ENCODE data around the gene UBAP1L. TPM values are rescaled to one million over a fixed set of nuclear protein-coding genes. Genes with fewer than 3 reads are reported as not detected.
"Not testable (repeated sequence)": the region's sequence is repeated elsewhere in the genome, so short reads cannot be mapped to it uniquely, and the experiment has no call there.

UBAP1L gene
- total RNA-seq, 2 experiments from 2014 or later = 3.0 to 3.3 TPM

DNA sequence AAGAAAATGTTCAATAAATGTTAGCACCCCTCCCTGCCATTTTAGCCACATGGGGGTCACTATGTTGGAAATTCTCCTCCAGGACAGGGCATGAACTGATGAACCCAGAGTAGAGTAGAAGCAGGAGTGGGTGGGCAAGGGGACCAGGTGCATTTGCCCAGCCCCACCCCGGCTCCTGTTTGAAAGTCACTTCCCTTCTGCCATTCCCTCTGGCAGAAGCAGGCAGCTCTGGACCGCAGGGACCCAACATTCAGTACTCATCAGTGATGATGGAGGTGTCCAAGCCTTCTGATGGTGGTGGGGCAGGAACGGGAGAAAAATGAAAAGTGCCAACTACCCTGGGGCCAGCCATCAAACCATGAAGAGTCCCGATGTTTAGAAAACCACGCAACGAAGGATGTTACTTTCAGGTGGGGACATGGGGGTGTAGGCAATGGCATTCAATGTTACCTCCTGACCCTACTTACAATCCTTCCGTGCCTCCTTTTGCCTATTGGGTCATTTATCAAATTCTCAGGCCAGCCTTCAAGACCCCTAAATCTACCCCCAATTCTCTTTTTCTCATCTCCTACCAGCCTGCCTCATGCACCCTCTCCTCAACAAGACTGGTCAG lies 17.2 kb downstream of the UBAP1L start:
- Mint-ChIP-seq H3K27me3 (no peaks in the 10 kb centered on the region), H3K4me3 (no peak overlapping the region), H3K9me3 (no peaks in the 10 kb centered on the region), H3K4me1 (no peaks in the 10 kb centered on the region), H3K27ac (no peak overlapping the region), H3K36me3 (ENCODE audit: low read depth) (peaks cover 12% of the 10 kb centered on the region)
- CTCF ChIA-PET = no interaction called here
- DNase-seq = no peak
- POLR2A ChIA-PET = no interaction called here

DNA sequence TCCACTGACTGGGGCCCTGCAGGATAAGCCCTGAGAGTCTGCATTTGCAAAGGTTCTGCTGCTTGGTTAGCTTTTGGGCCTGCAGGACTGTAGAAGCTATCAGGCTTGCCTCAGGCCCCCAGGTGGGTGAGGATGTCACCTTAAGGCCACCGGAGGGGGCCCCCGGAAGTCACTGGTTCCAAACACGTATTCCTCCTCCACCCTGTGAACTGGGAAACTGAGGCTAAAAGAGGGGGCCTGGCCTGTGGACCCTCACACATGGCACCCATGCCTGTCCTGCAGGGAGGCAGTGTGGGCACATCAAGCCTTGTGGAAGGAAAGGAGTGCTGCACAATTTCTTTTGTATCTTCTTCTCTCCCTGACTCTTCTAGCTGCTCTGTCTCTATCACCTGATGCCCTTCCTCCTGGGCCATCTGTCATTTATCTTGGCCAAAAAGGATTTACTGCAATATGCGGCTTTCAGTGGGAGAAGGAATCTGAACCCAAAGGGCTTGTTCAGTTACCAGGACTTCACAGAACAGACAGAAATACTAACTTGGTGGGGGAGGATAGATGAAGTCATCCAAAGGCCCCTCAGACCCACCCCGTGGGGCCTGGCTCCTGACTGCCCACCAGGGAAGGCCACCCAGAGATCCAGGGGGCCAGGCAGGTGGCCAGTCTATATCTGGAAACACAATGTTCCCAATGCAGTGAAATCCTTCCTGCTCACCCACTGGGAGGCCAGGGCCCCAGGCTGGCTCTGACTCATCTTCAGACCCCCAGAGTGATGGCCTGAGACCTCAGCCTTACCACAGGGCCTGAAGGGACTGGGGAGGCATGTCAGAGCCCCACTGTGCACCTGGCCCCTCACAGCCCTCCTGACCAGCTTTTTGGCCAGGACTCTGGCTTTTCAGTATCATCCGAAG lies 18.3 kb downstream of the UBAP1L start:
- Mint-ChIP-seq H3K9me3 (no peaks in the 10 kb centered on the region), H3K4me1 (no peaks in the 10 kb centered on the region), H3K27ac (no peak overlapping the region), H3K4me3 (no peak overlapping the region), H3K27me3 (no peaks in the 10 kb centered on the region), H3K36me3 (ENCODE audit: low read depth) (peaks cover 12% of the 10 kb centered on the region)
- DNase-seq = no peak
- ChIA-PET POLR2A (no interaction called here), CTCF (no interaction called here)

DNA sequence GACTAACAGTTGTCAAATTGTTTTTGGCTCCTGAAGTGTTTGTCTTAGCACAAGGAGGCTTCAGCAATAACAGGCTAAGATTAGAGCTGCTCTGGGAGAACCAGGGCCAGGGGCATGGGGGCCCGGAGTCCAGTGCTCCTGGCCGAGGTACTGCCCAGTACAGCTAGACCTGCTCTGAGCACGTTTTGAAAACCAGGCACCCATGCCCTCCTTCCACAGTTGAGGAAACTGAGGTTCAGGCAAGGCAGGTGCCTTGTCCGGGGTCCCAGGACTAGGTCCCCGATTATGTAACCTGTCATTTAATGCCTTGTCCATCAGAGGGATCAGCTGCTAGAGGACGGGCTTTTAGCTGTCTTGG lies 19.3 kb downstream of the UBAP1L start:
- ChIA-PET POLR2A (no interaction called here), CTCF (interaction anchor here (0.9 kb wide), 1 partner anchor 18 kb away, joined by 3 read pairs; no protein-coding TSS in a partner anchor)
- Mint-ChIP-seq H3K36me3 (ENCODE audit: low read depth) (peaks cover 6% of the 10 kb centered on the region), H3K4me3 (no peak overlapping the region), H3K27me3 (no peaks in the 10 kb centered on the region), H3K4me1 (no peaks in the 10 kb centered on the region), H3K27ac (no peak overlapping the region), H3K9me3 (no peaks in the 10 kb centered on the region)
- no peak for DNase-seq

DNA sequence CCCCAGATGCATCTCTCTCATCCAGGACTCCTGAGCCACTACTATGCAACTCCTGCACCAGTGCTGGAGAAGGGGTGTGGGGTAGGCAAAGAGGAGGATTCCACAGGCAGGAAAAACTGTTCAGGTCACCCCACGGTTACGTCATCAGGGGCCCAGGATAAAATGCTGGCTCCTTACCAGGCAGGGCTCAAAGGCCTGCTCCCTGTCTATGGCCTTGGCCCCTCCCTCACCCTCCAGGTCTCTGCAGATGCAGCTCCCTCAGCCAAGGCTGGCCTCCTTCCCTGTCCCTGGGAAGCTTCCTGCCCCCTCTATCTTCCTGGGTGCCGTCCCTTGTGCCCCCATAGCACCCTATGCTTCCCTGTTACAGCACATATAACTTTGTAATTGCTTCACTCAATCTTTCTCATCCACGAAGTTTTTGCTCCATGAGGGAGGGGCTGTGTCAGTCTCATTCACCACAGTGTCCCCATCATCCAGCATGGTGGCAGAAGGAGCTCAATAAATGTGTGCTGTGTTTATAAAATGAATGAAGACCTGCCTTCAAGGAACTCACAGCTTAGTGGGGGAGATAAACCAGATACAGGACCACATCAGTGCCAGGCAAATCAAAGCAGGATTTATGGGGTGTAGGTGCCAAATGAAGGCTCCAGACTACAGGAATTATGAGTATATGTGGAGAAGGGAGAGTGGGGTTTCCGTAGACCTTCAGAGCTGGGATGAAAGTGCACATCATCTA lies 19.8 kb downstream of the UBAP1L start:
- CTCF ChIA-PET = interaction anchor here (0.9 kb wide), 1 partner anchor 17 kb away, joined by 3 read pairs; no protein-coding TSS in a partner anchor
- no peaks in the 10 kb centered on the region for H3K4me1 Mint-ChIP-seq
- no peak for DNase-seq
- H3K27ac Mint-ChIP-seq = no peak overlapping the region
- H3K36me3 Mint-ChIP-seq (ENCODE audit: low read depth) = peaks cover 6% of the 10 kb centered on the region
- no peaks in the 10 kb centered on the region for H3K9me3 Mint-ChIP-seq
- POLR2A ChIA-PET = interaction anchor here (1.3 kb wide), 1 partner anchor 209 kb away, joined by 3 read pairs; the partner anchor contains the start of gene RNU5B-1
- no peak overlapping the region for H3K4me3 Mint-ChIP-seq
- H3K27me3 Mint-ChIP-seq = no peaks in the 10 kb centered on the region

DNA sequence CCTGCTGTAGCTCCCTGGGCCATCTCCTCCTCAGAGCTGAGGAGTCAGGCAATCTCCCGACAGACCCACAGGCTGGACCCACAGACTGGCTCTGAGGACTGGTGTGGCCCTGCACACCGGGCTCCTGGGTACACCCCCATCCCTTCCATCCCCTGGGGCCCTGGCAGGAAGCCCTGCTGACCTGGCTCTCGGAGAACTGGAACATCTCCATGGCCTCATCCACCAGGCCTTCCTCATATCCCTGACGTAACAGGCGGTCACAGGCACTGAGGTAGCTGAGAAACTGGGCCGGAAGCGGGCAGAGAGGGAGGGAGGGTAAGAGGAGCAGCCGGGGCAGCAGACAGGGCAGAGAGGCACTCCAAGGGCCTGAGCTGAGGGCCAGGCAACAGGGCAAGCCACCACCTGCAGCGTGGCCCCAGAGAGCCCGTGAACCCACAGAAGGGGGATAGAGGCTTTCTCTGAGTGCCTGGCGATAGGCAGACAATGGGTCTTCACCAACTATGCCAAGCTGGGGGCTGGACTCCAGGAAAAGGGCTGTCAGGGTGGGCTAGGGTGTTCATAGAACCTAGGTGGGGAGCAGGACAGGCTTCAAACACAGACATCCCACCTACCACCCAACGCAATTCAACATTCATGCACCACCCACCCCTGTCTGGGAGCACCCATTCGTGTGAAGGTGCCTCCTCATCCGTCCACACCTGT lies 20.6 kb downstream of the UBAP1L start:
- ChIA-PET POLR2A (interaction anchor here (1.3 kb wide), 1 partner anchor 210 kb away, joined by 3 read pairs; the partner anchor contains the start of gene RNU5B-1), CTCF (no interaction called here)
- DNase-seq = no peak
- Mint-ChIP-seq H3K27ac (no peak overlapping the region), H3K36me3 (ENCODE audit: low read depth) (peaks cover 6% of the 10 kb centered on the region), H3K4me3 (no peak overlapping the region), H3K27me3 (no peaks in the 10 kb centered on the region), H3K4me1 (no peaks in the 10 kb centered on the region), H3K9me3 (no peaks in the 10 kb centered on the region)

DNA sequence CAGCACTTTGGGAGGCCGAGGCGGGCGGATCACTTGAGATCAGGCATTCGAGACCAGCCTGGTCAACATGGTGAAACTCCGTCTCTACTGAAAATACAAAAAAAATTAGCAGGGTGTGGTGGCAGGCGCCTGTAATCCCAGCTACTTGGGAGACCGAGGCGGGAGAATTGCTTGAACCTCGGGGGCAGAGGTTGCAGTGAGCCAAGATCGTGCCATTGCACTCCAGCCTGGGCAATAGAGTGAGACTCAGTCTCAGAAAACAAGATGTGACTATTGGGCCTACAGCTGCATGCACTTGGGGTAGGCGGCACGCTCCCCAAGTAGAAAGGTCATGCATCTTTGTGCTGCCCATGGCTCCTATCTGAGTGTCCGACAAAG lies 21.2 kb downstream of the UBAP1L start:
- H3K4me1 Mint-ChIP-seq; H3K27ac Mint-ChIP-seq; DNase-seq; H3K4me3 Mint-ChIP-seq; H3K9me3 Mint-ChIP-seq; H3K36me3 Mint-ChIP-seq (ENCODE audit: low read depth); H3K27me3 Mint-ChIP-seq: not testable (repeated sequence)
- ChIA-PET POLR2A (interaction anchor here (1.3 kb wide), 1 partner anchor 211 kb away, joined by 3 read pairs; the partner anchor contains the start of gene RNU5B-1), CTCF (interaction anchor here (2.1 kb wide), 1 partner anchor 8 kb away, joined by 7 read pairs; no protein-coding TSS in a partner anchor)

DNA sequence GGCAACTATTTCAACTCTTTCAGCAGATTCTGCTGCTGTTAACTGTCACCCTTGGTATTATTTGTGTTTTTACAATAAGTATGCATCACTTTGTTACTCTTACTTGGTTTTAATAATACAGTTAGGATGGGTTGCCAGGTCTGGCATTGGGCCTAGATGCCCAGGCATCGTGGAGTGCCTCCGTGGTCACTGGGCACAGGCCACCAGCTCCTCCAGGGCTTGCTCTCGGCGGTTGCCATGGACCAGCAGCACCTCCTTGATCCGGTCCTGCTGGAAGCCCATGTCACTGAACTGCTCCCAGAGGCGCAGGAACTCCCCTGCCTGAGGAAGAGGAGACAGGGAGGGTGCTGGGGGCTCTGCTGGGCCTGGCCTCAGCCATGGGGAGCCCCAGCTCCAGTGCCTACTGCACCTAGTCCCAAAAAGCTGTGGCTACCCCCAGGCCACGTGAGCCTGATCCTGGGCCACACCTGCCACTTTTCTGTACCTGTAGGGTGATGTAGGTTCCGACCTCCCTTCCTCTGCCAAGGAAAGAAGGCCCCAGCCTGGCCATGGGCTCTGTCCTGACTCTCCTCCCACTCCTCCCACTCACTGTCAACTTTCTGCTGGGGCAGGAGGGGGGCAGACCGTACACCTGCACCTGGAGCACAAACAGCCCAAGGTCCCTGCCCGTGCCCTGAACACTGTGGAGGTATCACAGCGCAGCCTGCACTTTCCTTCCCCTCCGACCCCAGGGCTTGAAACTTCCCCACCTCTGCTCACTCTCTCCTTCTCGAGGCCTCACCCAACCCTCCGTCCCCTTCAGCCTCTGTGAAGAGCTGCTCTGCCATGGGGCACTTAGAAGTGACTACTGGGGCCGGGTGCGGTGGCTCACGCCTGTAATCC lies 21.8 kb downstream of the UBAP1L start:
- no peak overlapping the region for H3K27ac Mint-ChIP-seq
- no peaks in the 10 kb centered on the region for H3K9me3 Mint-ChIP-seq
- no peaks in the 10 kb centered on the region for H3K4me1 Mint-ChIP-seq
- no peak overlapping the region for H3K4me3 Mint-ChIP-seq
- ChIA-PET CTCF (interaction anchor here (2.1 kb wide), 1 partner anchor 8 kb away, joined by 7 read pairs; no protein-coding TSS in a partner anchor), POLR2A (no interaction called here)
- DNase-seq = no peak
- H3K27me3 Mint-ChIP-seq = no peaks in the 10 kb centered on the region
- H3K36me3 Mint-ChIP-seq (ENCODE audit: low read depth) = peaks cover 2% of the 10 kb centered on the region

DNA sequence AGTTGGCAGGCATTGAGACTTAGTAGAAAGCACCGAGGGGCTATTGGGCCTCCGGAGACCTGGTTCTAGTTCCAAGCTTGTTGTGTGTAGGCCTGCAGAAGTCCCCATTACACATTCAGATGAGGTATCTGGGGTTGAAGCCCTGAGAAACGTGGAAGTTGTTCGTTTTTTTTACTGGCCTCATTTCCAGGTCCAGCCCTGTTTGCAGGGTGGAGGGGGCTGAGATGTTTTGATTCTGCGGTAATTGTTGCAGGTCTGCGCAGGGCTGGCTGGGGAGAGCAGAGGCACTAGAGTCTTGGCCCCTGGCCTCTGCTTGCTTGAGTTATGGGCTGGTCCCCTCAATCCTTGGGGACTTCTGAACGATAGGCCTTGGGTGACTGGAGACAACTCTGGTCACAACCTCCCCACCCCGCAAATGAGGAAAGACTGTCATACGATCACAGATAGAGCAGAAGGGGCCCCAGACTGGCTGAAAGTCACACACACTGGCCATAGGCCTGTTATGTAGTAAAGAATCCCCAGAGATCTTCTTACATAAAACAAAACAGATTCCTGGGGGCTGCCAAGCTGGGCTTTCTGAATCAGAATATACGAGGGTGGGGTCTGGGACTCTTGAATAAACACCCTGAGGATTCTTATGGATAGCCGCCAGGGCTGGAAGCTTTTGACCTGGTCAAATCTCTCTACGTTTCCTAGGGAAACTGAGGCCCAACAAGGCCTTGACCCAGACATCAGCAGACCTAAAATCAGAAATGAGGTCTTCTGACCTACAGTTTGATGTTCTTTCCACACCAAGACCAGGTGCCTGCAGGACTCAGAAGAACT lies 22.8 kb downstream of the UBAP1L start:
- no peak overlapping the region for H3K4me3 Mint-ChIP-seq
- H3K27ac Mint-ChIP-seq = no peak overlapping the region
- H3K9me3 Mint-ChIP-seq = no peaks in the 10 kb centered on the region
- CTCF ChIA-PET = interaction anchor here (2.1 kb wide), 1 partner anchor 9 kb away, joined by 7 read pairs; no protein-coding TSS in a partner anchor
- POLR2A ChIA-PET = no interaction called here
- H3K36me3 Mint-ChIP-seq (ENCODE audit: low read depth) = no peaks in the 10 kb centered on the region
- no peak for DNase-seq
- H3K4me1 Mint-ChIP-seq = no peaks in the 10 kb centered on the region
- H3K27me3 Mint-ChIP-seq = no peaks in the 10 kb centered on the region

DNA sequence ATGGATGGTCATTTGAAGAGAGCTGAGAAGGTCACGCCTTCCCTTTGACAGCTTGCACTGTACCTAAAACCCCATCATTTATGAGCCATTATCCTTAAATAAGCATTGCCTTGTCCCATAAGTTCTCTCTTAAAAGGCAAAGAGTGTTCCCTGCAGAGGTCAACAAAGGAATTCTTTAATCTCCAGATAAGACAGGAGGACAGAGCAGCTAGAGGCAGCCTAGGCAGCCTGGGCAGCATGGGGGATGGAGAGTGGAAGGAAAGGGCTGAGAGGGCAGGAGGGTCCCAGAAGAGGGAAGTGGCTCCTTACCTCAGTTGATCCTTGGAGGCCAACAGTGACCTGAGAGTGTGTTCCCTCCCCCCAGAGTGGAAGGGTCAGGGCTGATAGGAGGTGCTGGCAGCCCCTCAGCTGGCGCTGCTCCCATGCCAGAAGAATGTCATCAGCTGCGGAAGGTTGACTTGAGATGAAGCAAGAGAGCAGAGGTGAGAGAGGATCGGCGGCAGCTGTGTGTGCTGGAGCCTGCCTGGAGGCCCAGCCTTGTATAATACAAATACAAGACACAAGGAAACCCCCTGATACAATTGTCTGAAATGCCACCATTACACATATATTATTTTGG lies 25.7 kb downstream of the UBAP1L start:
- Mint-ChIP-seq H3K27ac (no peak overlapping the region), H3K36me3 (ENCODE audit: low read depth) (no peaks in the 10 kb centered on the region), H3K4me3 (no peak overlapping the region), H3K27me3 (peaks cover 4% of the 10 kb centered on the region), H3K4me1 (no peaks in the 10 kb centered on the region), H3K9me3 (no peaks in the 10 kb centered on the region)
- POLR2A ChIA-PET = no interaction called here
- CTCF ChIA-PET = interaction anchor here (1.2 kb wide), 1 partner anchor 20 kb away, joined by 3 read pairs; no protein-coding TSS in a partner anchor
- DNase-seq = no peak

DNA sequence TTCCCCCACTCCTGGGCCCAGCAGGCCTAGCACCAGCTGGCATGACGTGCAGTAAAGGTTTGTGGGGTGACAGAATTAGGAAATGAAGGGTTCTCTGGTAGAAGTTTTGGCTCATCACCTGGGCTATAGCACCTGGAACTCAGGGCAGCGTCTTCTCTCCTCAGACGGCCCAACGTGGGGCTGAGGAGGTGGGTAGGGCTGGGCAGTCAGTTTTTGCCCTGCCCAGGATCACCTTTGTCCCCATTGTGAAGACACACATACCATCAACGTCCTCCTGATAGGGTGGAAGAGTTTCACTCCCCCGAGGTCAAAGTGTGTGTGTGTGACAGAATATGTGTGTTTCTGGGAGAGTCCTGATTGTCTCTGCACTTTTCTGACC lies 26.4 kb downstream of the UBAP1L start:
- CTCF ChIA-PET = no interaction called here
- no peaks in the 10 kb centered on the region for H3K4me1 Mint-ChIP-seq
- H3K36me3 Mint-ChIP-seq (ENCODE audit: low read depth) = no peaks in the 10 kb centered on the region
- peaks cover 11% of the 10 kb centered on the region for H3K27me3 Mint-ChIP-seq
- H3K9me3 Mint-ChIP-seq = no peaks in the 10 kb centered on the region
- no peak for DNase-seq
- H3K27ac Mint-ChIP-seq = no peak overlapping the region
- H3K4me3 Mint-ChIP-seq = no peak overlapping the region
- POLR2A ChIA-PET = no interaction called here
